HG03159 (cell line): ENCODE results near the gene SCARB1.
A peak's percentile ranks its signal among the peaks of the same experiment; 100 is the strongest.
"Not testable (repeated sequence)": the region's sequence is repeated elsewhere in the genome, so short reads cannot be mapped to it uniquely, and the experiment has no call there.

Experiments
- ATAC-seq: cut with Tn5 transposase; IDR thresholded peaks from one replicate; pipeline ENCODE4 v1.9.1; 2021; ENCODE audit warnings: mild to moderate bottlenecking, moderate library complexity; ENCODE audit not compliant: unreplicated experiment

The SCARB1 gene

GRCh38 chr12:124863416-124864325 lies at the start of gene SCARB1:
SCARB1 (minus strand) TSS chr12:124863864; CDS start chr12:124863720, 144 bp downstream.
- ATAC-seq: peak; percentile 67

- not testable (repeated sequence) for ATAC-seq
Measured at GRCh38 chr12:124912529-124913287, 49.0 kb upstream of the SCARB1 start.

- not testable (repeated sequence) for ATAC-seq
Measured at GRCh38 chr12:124911521-124911920, 47.9 kb upstream of the SCARB1 start.

- no peak for ATAC-seq
Measured at GRCh38 chr12:124910561-124911478, 47.2 kb upstream of the SCARB1 start.

GRCh38 chr12:124909831-124910560 lies 46.3 kb upstream of the SCARB1 start:
- no peak for ATAC-seq

- ATAC-seq: peak; percentile 58
Measured at GRCh38 chr12:124906606-124907261, 43.1 kb upstream of the SCARB1 start.

DNA sequence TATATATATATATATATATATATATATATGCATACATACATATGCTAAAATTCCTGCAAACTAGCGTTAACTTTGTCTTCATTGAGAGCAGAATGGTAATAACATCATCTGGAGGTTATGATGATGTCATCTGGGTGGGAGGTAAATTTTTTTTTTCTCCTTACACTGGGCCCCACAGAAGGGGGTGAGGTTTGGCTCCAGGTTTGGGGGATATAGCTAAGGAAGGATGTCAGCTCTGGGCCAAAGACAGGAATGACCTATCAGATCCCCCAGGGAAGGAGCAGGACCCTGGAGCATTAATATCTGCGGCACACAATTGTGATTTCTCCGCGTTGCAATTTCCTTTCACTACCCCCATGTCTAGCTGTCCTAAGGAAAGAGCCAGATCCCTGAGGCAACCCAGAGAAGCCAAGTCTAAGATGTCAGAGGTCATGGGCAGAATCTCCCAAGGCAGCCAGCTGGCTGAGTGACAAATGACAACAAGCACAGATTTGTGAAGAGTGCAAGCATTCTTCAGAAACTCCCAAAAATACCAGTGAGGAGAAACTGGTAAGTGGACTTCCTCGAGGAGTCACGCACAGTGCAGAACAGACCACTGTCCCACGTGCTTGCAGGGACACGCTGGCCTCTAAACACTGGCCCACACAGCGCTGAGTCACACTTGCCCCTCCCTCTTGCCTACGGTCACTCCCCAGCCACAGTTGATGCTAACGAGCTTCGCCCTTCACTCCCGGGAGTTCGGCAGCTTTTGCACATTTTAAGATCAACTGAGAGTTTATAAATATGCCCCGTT lies 40.8 kb upstream of the SCARB1 start:
- no peak for ATAC-seq

DNA sequence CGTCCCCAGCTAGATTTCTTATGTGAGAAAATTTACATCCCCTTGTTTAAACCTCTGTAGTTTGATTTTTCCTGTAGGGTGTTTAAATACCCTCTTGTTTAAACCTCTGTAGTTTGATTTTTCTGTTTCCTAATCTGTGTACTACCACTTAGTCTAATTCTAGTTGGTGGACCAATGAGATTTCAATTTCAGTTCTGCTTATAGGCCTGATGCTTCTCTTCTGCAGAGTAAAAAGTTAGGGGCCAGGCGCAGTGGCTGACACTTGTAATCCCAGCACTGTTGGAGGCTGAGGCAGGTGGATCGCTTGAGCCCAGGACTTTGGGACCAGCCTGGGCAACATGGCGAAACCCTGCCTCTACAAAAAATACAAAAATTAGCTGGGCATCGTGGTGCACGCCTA lies 39.3 kb upstream of the SCARB1 start:
- ATAC-seq: peak; percentile 39

DNA sequence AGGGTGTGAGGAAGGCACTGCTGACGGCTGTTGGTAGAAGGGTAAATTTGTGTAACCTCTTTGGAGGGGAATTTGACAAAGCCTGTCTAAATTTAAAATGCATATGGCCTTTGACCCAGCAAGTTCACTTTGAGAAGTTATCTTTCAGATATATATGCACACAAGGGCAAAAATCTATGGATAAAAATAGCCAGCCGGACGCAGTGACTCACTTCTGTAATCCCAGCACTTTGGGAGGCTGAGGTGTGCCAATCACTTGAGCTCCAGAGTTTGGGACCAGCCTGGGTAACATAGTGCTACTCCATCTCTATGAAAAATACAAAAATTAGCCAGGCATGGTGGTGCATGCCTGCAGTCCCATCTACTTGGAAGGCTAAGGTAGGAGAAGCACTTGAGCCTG lies 37.3 kb upstream of the SCARB1 start:
- ATAC-seq: no peak

- ATAC-seq: not testable (repeated sequence)
Measured at GRCh38 chr12:124900345-124900795, 36.7 kb upstream of the SCARB1 start.

- ATAC-seq: no peak
Measured at GRCh38 chr12:124898923-124899294, 35.2 kb upstream of the SCARB1 start.

DNA sequence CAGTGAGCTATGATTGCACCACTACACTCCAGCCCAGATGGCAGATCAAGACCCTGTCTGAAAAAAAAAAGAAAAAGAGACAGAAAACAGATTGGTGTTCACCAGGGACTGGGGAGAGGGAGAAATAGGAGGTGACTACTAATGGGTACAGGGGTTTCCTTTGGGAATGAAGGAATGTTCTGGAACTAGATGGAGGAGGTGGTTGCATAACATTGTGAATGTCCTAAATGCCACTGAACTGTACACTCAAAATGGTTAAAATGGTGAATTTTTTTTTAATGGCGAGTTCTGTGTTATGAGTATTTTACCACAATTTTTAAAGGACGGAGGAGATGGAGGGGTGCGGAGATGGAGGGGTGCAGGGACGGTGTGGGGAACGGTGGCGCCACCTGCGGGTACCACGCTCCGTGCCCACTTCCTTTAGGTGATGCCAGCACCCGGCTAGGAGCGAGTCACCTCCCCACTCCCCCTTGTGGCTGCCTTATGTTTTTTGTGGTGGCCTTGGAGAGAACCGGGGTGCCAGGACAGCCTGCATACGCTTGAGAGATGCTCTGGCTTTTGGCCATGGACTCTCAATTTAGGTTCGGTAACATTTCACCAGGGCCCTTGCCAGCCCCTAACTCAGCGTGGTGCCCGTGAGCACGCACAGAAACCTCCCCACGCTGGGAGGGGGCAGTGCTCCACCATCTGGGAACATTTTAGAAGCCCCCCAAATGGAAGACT lies 34.7 kb upstream of the SCARB1 start:
- no peak for ATAC-seq

DNA sequence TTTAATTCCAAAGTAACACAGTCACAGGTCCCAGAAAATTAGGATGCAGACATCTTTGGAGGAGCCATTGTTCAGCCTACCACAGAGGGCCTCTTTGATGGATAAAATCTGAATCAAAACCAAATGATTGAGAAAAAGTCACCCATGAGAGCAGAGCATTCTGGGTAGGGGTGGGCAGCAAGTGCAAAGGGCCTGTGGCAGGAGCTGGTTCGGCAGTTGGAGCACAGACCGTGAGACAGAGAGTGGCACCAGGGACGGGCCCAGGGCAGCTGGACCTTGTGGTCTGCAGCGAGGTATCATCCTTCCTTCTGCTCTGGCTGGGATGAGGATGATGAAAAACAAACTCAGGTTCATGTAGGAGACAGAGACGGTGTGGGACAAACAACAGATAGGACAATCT lies 32.8 kb upstream of the SCARB1 start:
- no peak for ATAC-seq

GRCh38 chr12:124893792-124894516 lies 30.3 kb upstream of the SCARB1 start:
- ATAC-seq: peak; percentile 71

- no peak for ATAC-seq
Measured at GRCh38 chr12:124888260-124888659, 24.6 kb upstream of the SCARB1 start.

DNA sequence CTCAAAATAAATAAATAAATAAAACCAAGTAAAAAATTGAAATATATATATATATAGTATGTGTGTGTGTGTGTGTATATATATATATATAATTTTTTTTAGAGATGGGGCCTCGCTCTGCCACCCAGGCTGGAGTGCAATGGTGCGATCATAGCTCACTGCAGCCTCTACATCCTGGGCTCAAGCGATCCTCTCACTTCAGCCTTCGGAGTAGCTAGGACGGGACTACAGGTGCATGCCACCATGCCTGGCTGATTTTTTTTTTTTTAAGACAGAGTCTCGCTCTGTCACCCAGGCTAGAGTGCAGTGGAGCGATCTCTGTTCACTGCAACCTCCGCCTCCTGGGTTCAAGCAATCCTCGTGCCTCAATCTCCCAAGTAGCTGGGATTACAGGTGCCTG lies 24.1 kb upstream of the SCARB1 start:
- ATAC-seq: not testable (repeated sequence)
